ENCODE measurements around the gene SLC2A11.

GRCh38 chr22:23891726-23892125 lies 34.1 kb downstream of the SLC2A11 start:
- TF ChIP-seq SUZ12 (IDR thresholded peaks at IDR 0.05; ENCODE audit: extremely low read depth, insufficient read depth, insufficient read length) (no peak), ZNF274 (IDR thresholded peaks at IDR 0.05; ENCODE audit: low read depth, low read length) (no peak), YY1 (IDR thresholded peaks at IDR 0.05; ENCODE audit: insufficient read depth, insufficient read length) (no peak)
